ENCODE measurements around the gene ASXL2.
"Not testable (repeated sequence)": the region's sequence is repeated elsewhere in the genome, so short reads cannot be mapped to it uniquely, and the experiment has no call there.

Gene ASXL2

DNA sequence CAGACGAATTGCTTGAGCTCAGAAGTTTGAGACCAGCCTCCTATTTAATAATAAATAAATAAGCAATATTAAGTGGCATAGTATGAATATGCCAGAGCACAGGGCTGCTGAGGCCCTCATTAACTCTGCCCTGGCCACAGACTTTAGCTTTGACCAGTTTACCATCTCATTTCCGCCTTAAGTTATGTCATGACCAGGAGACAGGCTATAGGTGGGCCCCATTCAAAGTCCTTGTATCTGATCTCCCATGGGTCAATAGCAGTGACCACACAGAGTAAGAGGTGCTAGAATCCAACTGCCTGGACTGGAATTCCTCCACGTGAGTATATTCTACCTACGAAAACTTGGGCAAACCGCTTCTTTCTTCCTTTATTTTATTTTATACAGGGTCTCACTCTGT, 13.4 kb upstream of the ASXL2 start:
- DNase-seq (ENCODE audit: low read depth in 2 of 2), result no peak

- DNase-seq (ENCODE audit: low read depth in 2 of 2), result no peak
Measured at GRCh38 chr2:25887624-25888242, 9.4 kb upstream of the ASXL2 start.

DNA sequence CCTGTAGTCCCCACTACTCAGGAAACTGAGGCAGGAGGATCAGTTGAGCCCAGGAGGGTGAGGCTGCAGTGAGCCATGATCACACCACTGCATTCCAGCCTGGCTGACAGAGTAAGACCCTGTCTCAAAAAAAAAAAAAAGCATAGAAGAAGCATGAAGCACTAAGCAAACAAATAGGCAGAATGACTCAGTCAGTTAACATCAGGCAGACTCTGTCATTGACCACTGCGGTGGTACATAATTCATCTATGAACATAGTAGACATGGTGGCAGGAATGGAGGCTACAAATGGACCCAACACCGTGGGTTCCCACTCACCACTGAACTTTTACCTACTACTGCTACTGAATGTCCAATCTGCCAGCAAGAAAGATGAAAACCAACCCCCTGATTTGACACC, 7.6 kb upstream of the ASXL2 start:
- DNase-seq (ENCODE audit: low read depth in 2 of 2), result no peak

DNA sequence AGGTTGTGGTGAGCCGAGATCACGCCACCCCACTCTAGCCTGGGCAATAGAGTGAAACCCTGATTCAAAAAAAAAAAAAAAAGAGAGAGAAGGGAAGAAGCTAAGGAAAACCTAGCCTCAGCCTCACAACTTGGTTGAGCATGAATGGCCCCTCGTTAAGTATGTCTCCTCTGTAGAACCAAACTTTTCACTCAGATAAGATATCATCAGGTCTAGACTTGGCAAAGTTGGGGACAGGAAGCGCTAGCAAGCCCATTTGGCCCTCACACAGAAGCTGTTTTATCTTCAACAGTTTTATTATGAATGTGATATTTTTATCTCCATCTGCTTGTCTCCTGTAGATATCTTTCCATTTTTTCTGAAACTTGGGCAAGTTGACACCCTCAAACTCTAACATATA, 3.5 kb upstream of the ASXL2 start:
- DNase-seq (ENCODE audit: low read depth in 2 of 2), result no peak

- DNase-seq (ENCODE audit: low read depth in 2 of 2), result no peak
Measured at GRCh38 chr2:25879133-25879730, 945 bp upstream of the ASXL2 start.

GRCh38 chr2:25877431-25878360, 591 bp downstream of the ASXL2 start:
- peak; percentile 15 to 25 for DNase-seq (ENCODE audit: low read depth in 2 of 2)

DNA sequence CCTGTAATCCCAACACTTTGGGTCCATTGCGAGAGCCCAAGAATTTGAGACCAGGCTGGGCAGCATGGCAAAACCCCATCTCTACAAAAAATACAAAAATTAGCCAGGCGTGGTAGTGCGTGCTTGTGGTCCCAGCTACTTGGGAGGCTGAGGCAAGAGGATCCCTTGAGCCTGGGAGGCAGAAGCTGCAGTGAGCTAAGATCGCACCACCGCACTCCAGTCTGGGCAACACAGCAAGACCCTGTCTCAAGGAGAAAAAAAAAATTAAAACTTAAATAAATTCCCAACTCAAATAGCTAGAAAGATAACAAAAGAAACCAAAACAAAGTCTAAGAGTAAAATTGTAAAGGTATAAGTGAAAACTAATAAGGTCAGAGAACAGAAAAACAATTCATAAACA, 6.2 kb downstream of the ASXL2 start:
- DNase-seq (ENCODE audit: low read depth in 2 of 2), result no peak

GRCh38 chr2:25867396-25868003, 10.8 kb downstream of the ASXL2 start:
- DNase-seq (ENCODE audit: low read depth in 2 of 2), result no peak

DNA sequence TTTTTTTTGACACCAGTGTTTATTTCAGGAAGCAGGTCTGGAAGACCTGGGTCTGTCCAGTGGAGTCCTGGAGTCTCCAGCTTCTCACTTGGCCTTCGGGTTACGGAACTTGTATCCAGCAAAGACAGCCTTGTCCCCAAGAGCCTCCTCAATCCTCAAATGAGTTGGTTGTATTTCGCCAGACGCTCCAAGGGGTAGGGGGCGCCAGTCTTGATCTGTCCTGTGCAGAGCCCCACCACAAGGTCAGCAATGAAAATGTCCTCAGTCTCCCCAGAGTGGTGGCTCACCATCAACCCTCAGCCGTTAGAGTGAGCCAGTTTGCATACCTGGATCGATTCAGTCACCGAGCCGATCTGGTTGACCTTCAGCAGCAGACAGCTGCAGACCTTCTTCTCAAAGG, 21.9 kb downstream of the ASXL2 start:
- no peak for DNase-seq (ENCODE audit: low read depth in 2 of 2)

- no peak for DNase-seq (ENCODE audit: low read depth in 2 of 2)
Measured at GRCh38 chr2:25855065-25855464, 23.2 kb downstream of the ASXL2 start.

DNA sequence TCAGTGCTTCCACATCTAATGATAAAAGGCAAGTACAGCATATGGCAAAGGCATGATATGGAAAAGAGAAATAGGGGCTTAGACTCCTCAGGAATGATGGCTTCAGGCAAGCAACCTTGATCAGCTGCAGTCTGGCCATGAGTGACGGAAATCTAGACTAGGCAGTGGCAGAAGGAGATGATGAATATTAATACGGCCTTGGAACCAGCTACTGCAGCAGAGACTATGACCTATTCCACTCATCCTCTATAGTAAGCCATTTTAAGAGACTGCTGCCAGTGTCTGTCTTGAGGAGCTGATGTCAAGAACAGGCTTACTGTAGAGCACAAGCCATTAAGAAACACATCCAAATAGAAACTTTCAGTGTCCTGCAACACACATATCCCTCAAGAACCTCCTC, 23.7 kb downstream of the ASXL2 start:
- DNase-seq (ENCODE audit: low read depth in 2 of 2), result no peak

GRCh38 chr2:25853038-25853638, 25.1 kb downstream of the ASXL2 start:
- DNase-seq (ENCODE audit: low read depth in 2 of 2), result no peak

- DNase-seq (ENCODE audit: low read depth in 2 of 2), result peak; percentile 10
Measured at GRCh38 chr2:25851740-25852503, 26.4 kb downstream of the ASXL2 start.

DNA sequence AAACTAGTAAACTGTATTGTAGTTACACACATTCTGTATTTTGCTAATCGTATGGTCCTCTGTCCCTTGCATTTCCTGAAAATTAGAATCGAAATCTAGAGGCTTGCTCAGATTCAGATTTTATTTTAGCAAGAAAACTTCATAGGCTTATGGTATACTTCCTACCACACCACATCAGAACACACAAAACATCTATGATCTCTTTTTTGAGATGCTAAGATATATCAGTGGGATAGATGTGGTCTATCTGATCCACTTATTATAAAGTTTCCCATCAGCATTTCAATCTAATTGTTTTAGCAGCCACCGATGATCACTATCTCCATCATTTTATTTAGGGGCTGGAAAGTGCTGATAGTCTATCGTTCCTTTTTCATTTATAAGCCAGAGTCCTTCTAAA, 27.9 kb downstream of the ASXL2 start:
- DNase-seq (ENCODE audit: low read depth in 2 of 2), result not testable (repeated sequence)

DNA sequence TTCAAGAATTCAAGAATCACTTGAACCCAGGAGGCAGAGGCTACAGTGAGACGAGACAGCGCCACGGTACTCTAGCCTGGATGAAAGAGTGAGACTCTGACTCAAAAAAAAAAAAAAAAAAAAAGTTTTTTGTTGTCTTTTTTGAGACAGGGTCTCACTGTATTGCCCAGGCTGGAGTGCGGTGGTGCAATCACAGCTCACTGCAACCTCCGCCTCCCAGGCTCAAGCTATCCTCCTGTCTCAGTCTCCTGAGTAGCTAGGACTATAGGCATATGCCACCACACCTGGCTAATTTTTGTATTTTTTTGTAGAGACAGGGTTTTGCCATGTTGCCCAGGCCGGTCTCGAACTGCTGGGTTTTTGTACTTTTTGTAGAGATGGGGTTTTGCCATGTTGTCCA, 28.9 kb downstream of the ASXL2 start:
- DNase-seq (ENCODE audit: low read depth in 2 of 2), result not testable (repeated sequence)

DNA sequence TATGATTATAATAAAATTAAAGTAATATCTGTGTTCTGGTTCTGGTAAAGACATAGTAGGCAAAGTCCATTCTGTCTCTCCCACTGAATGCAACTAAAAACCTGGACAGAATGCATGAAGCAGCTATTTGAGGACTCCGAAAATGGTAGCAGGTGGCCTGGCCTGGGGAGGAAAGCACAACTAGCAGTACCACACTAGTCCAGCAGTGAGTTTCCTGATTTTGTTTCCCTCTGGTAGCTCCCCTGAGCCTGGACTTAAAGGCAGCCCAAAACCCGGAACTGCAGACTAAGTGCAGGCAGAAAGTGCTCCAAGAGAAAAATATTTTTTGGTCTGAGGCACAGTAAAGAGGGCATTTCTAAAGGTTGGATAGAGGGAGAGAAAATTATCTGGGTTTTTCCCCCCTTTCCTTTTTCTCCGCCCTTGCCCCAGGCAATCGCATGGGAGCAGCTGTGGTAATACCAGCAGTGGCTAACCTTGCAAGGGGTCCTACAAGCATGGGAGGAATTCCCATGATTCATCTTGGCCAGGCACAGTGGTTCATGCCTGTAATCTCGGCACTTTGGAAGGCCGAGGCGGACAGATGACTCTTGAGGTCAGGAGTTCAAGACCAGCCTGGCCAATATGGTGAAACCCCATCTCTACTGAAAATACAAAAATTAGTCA, 32.3 kb downstream of the ASXL2 start:
- no peak for DNase-seq (ENCODE audit: low read depth in 2 of 2)

DNA sequence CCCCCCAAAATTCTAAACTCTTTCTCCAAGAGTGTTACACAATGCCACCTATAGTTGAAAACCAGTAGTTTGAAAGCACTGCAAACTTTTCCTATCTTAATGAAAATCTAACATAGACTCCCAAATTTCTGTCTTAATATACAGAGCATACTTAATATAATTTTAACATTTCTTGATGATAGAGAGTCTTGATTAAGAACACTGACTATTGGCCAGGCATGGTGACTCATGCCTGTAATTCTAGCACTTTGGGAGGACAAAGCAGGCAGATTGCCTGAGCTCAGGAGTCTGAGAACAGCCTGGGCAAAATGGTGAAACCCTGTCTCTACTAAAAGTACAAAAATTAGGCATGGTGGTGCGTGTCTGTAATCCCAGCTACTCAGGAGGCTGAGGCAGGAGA, 34.2 kb downstream of the ASXL2 start:
- no peak for DNase-seq (ENCODE audit: low read depth in 2 of 2)

DNA sequence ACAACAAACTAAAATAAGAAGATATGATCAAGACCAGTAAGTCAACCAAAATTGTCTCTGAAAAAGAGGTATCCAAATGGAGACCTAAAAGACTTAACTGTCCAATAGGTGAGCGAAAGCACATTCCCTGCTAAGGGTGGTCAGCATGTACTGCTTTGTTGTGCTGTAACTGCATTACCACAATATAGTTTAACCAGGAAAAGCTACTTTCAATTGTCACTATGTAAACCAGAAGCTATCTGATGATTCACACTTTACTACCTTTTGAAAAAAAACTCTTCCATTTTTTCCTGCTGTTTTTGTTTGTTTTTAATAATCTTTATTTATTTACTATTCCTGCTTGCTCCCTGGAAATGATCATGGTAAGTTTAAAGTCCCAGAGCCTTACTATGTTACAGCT, 36.1 kb downstream of the ASXL2 start:
- DNase-seq (ENCODE audit: low read depth in 2 of 2), result no peak

GRCh38 chr2:25838152-25838756, 40.0 kb downstream of the ASXL2 start:
- DNase-seq (ENCODE audit: low read depth in 2 of 2), result no peak

GRCh38 chr2:25835906-25836305, 42.4 kb downstream of the ASXL2 start:
- DNase-seq (ENCODE audit: low read depth in 2 of 2), result no peak

Measured in activated CD8-positive, alpha-beta memory T cell treated with anti-CD3 and anti-CD28 coated beads for 4 hours (primary cell).